Measurements from ENCODE around the gene PANK3.

- TF ChIP-seq CTCF (IDR thresholded peaks at IDR 0.05; ENCODE audit: low read length) = no peak
- no peak for TF ChIP-seq EZH2phosphoT487 (IDR thresholded peaks at IDR 0.05; ENCODE audit: low read length)
- TF ChIP-seq EZH2 (optimal IDR thresholded peaks at IDR 0.05; ENCODE audit: low read depth, low read length) = no peak
These were observed 3.5 kb downstream of the PANK3 start for GRCh38 chr5:168575391-168576372.

Measured in MM.1S (cell line).